Keratinocyte (primary cell): ENCODE data around the gene PRKCA.
"Not testable (repeated sequence)": the region's sequence is repeated elsewhere in the genome, so short reads cannot be mapped to it uniquely, and the experiment has no call there.

ENCODE experiments used
- CTCF ChIP-seq, 3 experiments: IDR thresholded peaks in 1 of 3; conservative IDR thresholded peaks in 1 of 3; optimal IDR thresholded peaks in 1 of 3; 2 replicates in 2 of 3; 3 replicates in 1 of 3; pipeline versions ENCODE3 to v1.5.1; 2011; ENCODE audit warnings: low read length in 3 of 3, mild to moderate bottlenecking in 3 of 3, moderate library complexity in 2 of 3, control low read depth in 1 of 3, inconsistent platforms in 1 of 3; ENCODE audit not compliant: insufficient read depth in 2 of 3; ENCODE audit errors: extremely low read depth in 1 of 3
- EZH2 ChIP-seq: IDR thresholded peaks from one replicate; pipeline ENCODE4 v1.6.1; 2012; ENCODE audit warnings: inconsistent platforms, mild to moderate bottlenecking, low read length, moderate library complexity

GRCh38 chr17:66400041-66400688, 97.8 kb downstream of the PRKCA start:
- TF ChIP-seq EZH2; CTCF (optimal IDR thresholded peaks at IDR 0.05 in 1 of 3, IDR thresholded peaks at IDR 0.05 in 1 of 3, conservative IDR thresholded peaks at IDR 0.05 in 1 of 3; ENCODE audit: extremely low read depth in 1 of 3, insufficient read depth in 2 of 3, low read length in 3 of 3): not testable (repeated sequence)
